DMS114 treated with DMSO at 0.1 percent for 48 hours (cell line): Measurements from ENCODE around the gene ESYT3.
"Not testable (repeated sequence)": the region's sequence is repeated elsewhere in the genome, so short reads cannot be mapped to it uniquely, and the experiment has no call there.

ENCODE experiments used
- DNase-seq: peaks from one replicate; lab custom pipeline; 2025; ENCODE audit not compliant: unreplicated experiment; lab: John Stamatoyannopoulos, UW

ESYT3 gene

GRCh38 chr3:138460536-138461205 is 26.3 kb downstream of the ESYT3 start:
- no peak for DNase-seq

GRCh38 chr3:138461246-138461645 is 26.8 kb downstream of the ESYT3 start:
- DNase-seq = no peak

DNA sequence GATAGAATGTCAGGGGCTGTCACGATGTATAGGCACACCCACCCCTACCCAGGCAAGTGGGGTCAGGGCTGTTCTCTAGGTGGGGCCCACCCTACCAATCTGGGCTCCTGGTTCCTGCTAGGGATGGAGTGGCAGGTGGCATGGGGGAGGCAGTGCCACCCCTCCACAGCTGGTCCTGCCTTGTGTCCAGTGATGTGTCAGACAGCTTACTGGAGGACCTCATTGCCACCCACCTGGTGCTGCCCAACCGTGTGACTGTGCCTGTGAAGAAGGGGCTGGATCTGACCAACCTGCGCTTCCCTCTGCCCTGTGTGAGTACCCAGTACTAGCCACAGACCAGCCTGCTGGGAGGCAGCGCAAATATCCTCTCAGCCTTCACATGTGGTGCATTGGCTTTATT is 27.5 kb downstream of the ESYT3 start:
- no peak for DNase-seq

DNA sequence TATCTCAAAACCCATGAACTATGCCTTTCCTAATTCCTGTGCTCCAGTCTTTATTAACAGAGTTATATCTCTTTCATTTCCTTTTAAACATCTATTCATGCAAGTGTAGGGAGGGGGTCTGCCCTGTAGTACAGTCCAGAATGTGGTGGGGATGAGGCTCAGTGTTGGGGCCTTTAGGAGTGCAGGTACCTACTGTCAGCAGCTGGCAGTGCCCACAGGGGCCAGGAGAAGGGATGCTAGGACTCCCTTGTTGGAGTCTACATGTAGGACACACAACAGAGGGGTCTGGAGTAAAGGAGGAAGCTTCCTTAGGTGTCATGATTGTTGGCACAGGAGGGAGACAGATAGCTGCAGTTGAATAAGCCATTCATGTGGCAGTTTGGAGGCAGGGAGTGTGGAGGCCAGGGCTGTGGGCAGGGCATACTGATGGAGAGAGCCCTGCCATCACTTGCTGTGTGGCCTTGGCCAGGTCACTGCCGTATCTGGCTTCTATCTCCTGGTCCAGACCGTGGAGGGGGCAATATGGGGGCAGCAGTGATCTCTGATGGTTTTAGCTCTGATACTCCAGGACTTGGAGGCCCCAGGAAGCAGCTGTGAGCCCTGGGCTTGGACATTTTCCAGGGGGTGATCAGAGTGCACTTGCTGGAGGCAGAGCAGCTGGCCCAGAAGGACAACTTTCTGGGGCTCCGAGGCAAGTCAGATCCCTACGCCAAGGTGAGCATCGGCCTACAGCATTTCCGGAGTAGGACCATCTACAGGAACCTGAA is 29.5 kb downstream of the ESYT3 start:
- DNase-seq = no peak

DNA sequence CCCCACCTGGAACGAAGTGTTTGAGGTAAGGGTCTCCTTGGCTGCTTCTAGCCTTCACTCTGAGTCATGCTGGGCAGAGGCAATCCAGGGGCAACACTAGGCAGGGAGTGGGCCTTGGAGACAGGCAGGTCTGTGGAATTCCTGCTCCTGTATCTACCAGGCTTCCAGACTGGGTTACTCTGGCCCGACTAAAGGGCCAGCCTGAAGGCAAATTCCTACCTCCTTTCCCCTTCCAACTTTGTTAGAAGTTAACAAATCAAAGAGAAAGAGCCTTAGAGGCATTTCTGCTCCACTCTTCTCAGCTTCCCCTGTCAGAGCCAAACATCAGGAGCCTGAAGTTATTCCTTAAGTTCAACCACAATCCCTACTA is 30.1 kb downstream of the ESYT3 start:
- DNase-seq = no peak

DNA sequence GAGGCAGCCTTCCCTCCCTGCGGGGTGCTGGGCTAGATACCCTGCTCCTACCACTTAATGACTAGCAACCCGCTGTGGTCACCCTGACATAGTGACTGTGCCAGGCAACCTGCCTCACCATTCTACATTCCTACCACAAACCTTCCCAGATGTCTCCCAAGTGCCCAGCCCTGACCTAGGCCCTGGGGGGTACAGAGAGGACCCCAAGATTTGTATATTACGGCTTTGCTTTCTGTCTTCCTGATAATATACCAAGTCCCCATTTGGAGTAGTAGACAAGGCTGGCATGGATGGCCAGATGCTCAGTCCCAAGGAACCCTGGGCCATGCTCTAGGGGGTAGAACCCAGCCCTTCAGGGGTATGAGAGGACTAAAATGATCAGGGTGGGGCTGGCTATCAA is 31.0 kb downstream of the ESYT3 start:
- no peak for DNase-seq

DNA sequence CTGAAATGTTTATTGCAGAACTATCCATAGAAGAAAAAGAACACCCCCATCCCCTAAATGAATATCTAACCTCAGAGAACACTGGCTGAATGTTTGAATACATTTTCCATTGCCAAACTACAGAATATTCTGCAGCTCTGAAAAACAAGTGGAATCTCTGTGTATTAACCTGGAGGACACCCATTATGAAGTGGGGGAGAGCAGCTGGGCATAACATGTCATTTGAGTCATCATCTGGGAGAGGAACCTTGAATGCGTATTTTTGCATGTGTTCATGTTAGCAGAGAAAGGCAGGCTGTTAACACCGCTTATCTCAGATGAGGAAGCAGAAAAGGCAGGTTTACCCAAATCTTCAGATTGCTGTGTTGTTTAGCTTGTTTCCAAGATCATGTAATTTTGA is 31.5 kb downstream of the ESYT3 start:
- DNase-seq = no peak

- no peak for DNase-seq
Measured at GRCh38 chr3:138467931-138468330, 33.5 kb downstream of the ESYT3 start.

DNA sequence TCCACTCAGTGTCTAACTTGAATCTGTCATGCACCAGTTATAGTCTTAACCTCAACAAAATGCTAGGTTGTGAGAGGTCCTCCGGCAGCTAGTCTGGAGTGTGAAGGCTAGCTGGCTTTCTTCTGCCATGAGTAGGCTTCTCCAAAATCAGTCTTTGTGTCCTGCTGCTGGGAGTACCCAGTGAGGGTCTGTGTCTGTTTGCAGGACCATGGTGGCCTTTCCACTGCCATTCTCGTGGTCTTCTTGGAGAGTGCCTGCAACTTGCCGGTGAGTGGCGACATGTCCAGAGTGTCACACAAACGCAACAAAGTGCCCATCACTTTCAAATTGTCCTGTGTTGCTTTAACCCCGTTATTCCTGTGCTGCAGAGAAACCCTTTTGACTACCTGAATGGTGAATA is 34.0 kb downstream of the ESYT3 start:
- DNase-seq = no peak

DNA sequence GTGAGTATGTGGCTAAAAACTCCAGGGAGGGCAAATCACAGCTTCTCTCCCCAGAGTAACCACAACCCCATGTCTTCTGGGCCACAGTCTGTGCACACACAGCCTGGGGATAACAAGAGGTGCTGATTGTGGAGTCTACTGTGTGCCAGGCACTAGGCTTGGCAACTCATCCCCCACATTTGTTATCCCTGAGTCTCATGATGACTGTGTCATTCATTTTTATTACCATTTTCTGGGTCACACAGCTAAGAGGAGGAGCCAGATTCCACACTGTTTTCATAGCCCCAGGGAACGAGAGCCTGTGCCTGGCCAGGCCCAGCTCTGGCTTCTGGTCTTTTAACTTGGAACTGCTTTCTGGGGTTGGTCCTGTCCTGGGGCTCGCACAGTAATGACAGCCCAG is 34.5 kb downstream of the ESYT3 start:
- DNase-seq = no peak

DNA sequence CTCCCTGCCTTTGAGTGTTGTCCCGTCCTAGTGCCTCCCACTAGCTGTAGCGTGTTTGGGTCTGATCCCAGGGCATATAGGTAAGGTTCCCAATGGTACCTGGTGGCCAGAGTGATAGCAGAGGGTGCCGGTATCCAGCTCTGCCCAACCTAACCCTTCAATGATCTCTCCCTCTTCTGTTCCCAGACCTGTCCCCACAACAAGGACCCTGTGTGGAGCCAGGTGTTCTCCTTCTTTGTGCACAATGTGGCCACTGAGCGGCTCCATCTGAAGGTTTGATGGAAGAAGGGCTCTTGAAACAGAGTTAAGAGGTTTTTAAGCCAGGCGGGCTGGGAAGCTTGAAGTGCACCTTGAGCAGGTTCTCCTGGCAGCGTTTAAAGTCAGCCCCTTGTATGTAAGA is 35.5 kb downstream of the ESYT3 start:
- DNase-seq = no peak

GRCh38 chr3:138470687-138471086 is 36.3 kb downstream of the ESYT3 start:
- DNase-seq = no peak

DNA sequence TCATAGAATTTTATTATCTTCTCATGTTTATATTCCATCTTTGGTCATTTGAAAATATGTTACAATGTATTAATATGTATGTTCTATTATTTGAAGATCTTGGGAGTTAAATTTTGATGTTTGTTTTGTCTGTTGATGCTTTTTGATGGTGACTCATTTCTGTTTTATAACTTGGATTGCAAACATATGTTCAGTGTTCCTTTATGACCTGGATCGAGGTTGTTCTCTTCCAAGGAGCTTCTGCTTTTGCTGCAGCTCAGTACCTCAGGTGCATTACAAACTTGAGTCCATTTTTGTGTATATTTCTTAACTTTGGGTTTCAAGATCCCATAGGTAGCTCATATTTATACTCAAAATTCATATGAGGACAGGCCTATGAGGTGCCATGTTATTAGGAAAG is 37.1 kb downstream of the ESYT3 start:
- DNase-seq = no peak

- no peak for DNase-seq
Measured at GRCh38 chr3:138472141-138472825, 37.9 kb downstream of the ESYT3 start.

DNA sequence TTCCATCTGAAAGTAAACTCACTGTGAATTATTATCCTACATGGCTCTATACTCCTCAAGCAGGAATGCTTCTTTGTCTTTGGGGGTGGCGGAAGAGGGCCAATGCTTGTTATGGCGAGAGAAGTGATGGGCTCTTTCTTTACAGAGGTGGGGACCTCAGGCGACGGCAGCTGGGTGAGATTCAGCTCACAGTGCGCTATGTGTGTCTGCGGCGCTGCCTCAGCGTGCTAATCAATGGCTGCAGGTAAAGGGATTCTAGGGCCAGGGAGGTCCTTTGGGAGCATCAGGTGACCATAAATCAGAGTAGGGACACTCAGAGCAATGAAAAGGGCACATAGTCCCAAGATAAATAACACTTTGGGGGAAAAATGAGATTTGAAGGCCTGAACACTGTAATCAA is 39.0 kb downstream of the ESYT3 start:
- DNase-seq = no peak

DNA sequence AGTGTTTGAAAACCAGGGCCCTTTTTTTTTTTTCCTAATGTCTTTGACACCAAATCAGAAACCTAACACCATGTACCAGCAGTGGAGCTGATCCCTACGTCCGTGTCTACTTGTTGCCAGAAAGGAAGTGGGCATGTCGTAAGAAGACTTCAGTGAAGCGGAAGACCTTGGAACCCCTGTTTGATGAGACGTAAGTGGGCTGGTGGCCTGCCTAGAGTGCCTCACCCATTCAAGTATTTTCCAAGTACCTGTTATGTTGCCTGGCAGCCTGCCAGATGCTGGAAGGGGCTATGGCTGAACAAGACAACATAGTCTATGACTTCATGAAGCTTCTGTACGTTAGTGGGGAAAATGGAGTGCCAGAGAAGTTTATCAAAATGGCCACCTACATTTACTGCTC is 39.7 kb downstream of the ESYT3 start:
- no peak for DNase-seq

- no peak for DNase-seq
Measured at GRCh38 chr3:138476526-138476925, 42.1 kb downstream of the ESYT3 start.

DNA sequence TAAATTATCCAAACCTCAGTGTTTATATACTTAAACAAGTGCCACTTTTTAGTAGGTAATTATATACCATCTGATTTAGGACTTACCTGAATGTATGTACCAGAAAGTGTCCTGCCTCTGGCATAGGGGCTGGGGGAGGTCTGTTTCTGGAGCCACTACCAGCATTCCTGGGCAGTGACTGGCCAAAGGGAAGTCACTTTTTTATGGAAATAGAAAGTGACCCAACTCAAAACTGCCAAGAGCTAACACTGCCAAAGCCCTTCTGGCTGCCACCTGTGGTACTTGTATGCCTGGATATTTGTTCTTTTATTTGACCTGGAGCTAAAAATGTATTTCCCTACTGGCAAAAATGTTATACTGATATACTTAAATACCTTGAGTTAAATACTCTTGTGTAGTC is 42.7 kb downstream of the ESYT3 start:
- no peak for DNase-seq

DNA sequence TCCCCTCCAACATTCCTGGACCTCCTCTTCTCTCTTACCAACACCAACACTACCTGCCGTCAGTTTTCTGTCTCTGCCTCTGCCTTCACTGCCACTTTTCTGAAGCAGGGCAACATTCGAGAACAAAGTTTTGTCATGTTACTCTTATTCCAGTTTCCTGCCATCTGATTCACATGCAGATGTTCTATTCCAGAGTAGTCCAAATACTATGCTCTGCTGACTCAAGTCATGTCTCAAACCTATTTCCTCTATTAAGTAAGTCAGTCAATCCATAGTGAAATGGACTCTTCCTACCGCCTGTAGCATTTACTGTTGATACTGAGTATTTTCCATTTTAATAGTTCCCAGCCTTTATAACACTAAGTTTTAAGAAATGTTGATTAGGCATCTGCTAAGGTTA is 43.4 kb downstream of the ESYT3 start:
- DNase-seq = no peak

- DNase-seq = peak; percentile 21
Measured at GRCh38 chr3:138479438-138479863, 45.0 kb downstream of the ESYT3 start.

GRCh38 chr3:138484672-138485071 is 50.3 kb downstream of the ESYT3 start:
- not testable (repeated sequence) for DNase-seq

DNA sequence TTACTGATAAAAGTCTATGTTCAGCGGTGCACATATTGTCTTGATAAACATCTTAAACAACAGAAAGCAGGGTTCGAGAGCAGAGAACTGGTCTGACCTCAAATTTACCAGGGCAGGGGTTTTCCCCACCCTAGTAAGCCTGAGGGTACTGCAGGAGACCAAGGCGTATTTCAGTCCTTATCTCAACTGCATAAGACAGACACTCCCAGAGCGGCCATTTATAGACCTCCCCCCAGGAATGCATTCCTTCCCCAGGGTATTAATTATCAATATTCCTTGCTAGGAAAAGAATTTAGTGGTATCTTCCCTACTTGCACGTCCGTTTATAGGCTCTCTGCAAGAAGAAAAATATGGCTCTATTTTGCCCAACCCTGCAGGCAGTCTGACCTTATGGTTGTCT is 52.2 kb downstream of the ESYT3 start:
- not testable (repeated sequence) for DNase-seq
